ENCODE data around the gene SHISA7.
"Not testable (repeated sequence)": the region's sequence is repeated elsewhere in the genome, so short reads cannot be mapped to it uniquely, and the experiment has no call there.

Gene SHISA7

DNA sequence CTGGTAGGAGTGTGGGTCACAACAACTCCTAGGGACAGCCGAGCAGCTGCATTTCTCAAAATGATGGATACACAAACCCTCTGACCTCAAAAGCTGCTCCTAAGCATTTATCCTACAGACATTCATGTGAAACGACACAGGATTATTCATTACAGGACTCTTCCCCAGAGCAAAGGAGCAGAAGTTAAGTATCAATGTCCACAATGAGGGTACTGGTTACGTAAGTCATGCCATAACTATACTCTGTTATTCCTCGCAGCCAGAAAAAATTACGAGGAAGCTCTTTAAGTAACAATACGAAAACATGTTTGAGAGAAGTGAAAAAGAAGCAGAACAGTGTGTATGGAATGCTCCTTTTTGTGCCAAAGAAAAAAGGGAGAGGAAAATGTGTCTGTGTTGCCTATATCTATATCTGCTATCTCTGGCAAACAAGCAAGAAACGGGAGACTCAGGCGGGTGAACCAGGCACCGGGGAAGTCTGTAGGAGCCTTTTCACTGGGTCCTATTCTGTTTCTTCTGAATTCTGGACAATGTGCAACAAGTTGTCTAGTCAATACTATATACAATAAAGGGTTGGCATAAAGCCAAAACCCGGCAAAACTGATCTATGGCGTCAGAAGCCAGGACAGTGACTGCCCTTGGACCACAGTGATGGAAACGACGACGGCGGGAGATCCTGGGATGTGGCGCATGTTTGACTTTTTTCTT, 17.0 kb upstream of the SHISA7 start:
- Mint-ChIP-seq H3K27ac (peak overlapping the region; percentile 70), H3K36me3 (peaks cover 3% of the 10 kb centered on the region), H3K4me1 (peaks cover 21% of the 10 kb centered on the region), H3K27me3 (no peaks in the 10 kb centered on the region), H3K4me3 (peak overlapping the region; percentile 88), H3K9me3 (no peaks in the 10 kb centered on the region)

DNA sequence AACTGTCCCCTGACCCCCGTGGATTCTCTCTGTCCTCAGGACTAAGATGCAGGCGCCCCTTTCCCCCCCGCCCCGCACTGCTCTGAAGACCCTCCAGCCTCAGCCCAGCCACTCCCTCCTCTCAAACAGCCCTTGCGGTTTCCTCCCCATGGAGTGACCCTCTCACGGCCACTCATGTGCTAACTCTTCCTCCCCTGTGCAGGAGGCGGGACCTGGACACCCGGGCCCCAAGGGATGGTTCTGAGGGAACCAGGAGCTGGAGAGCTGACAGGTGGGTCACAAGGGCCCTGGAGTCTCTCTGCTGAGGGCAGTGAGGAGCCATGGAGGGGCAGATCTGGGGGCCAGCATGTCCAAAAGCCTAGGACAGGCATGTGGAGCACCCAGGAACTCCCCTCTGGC, 16.4 kb upstream of the SHISA7 start:
- peak overlapping the region; percentile 88 for H3K4me3 Mint-ChIP-seq

DNA sequence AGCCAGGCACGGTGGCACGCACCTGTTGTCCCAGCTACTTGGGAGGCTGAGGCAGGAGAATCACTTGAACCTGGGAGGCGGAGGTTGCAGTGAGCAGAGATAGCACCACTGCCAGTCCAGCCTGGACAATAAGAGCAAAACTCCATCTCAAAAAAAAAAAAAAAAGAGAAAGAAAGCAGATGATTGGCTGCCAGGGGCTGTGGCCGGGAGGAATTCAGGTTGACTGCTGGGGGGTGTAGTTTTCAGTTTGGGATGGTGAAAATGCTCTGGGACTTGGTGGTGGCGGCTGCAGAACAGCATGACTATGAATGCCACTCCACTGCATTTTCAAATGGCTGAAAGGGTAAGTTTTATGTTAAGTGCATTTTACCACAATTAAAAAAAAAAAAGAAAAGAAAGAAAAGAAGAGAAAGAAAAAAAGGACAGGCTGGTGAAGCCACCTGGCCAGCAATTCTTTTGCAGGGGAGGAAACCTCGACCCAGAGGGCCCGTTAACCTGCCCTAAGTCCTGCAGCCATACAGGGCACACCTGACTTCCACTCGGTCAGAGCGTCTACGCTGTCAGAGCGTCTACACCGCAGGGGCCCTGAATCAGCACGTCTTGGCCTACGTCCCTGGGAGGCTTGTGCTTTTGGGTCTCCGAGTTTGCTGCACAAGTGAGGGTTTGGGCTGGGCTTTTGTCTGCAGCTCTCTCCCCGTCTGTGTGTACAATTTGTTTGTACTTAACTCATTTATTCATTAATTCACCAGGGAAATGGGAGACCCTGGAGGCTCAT, 14.8 kb upstream of the SHISA7 start:
- peaks cover 27% of the 10 kb centered on the region for H3K4me1 Mint-ChIP-seq
- no peak overlapping the region for H3K4me3 Mint-ChIP-seq
- peaks cover 10% of the 10 kb centered on the region for H3K36me3 Mint-ChIP-seq
- no peaks in the 10 kb centered on the region for H3K9me3 Mint-ChIP-seq
- H3K27ac Mint-ChIP-seq: no peak overlapping the region
- peaks cover 7% of the 10 kb centered on the region for H3K27me3 Mint-ChIP-seq

More for the DNA sequence above, 16.4 kb upstream of the SHISA7 start:
- Mint-ChIP-seq H3K27ac (no peak overlapping the region), H3K9me3 (no peaks in the 10 kb centered on the region), H3K36me3 (peaks cover 6% of the 10 kb centered on the region), H3K4me1 (peaks cover 21% of the 10 kb centered on the region), H3K27me3 (peaks cover 3% of the 10 kb centered on the region)

- H3K4me3 Mint-ChIP-seq: no peak overlapping the region
- peaks cover 22% of the 10 kb centered on the region for H3K4me1 Mint-ChIP-seq
- peaks cover 10% of the 10 kb centered on the region for H3K36me3 Mint-ChIP-seq
- peaks cover 9% of the 10 kb centered on the region for H3K27me3 Mint-ChIP-seq
- no peaks in the 10 kb centered on the region for H3K9me3 Mint-ChIP-seq
- no peak overlapping the region for H3K27ac Mint-ChIP-seq
Observed at GRCh38 chr19:55456347-55456746, 13.2 kb upstream of the SHISA7 start.

DNA sequence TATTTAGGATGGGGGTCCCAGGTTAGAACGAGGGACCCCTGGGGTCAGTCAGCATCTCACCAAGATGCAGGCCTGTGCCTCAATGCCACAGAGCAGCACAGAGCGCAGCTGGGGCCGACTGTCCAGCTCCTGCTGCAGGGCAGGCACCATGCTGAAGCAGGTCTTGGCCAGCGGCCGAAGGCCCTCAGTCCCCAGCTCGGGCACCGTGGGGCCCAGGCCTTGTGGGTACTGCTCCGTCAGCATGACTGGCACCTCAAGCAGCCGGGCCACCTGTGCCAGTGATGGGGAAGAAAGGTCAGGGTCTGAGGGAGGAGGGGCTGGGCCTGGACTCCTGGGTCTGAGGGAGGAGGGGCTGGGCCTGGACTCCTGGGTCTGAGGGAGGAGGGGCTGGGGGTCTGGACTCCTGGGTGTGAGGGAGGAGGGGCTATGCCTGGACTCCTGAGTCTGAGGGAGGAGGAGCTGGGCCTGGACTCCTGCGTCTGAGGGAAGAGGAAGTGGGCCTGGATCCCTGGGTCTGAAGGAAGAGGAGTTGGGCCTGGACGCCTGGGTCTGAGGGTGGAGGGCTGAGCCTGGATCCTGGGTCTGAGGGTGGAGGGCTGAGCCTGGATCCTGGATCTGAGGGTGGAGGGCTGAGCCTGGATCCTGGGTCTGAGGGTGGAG, 12.6 kb upstream of the SHISA7 start:
- H3K4me3 Mint-ChIP-seq: no peak overlapping the region

DNA sequence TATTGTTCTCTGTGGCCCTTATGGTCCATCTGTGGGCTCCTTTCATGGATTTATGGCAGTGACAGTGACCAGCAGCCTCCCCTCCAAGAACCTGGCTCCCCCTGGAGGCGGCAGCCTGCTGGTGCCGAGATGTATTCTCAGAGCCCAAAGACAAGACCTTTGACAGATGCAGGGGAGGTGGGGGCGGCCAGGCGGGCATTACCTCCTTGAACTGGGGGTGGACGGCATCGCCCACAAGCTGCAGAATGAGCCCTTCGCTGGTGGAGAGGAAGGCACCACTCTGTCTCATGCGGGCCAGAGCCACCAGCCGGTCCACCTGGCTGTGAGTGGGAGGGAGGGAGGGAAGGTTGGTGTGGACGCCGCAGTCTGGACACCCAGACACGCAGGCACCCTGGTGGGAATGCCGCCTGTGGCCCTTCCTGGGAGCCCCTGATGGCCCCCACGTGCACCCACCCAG, 11.7 kb upstream of the SHISA7 start:
- Mint-ChIP-seq H3K27ac (no peak overlapping the region), H3K36me3 (peaks cover 10% of the 10 kb centered on the region), H3K4me3 (no peak overlapping the region), H3K4me1 (peaks cover 15% of the 10 kb centered on the region), H3K27me3 (peaks cover 14% of the 10 kb centered on the region), H3K9me3 (no peaks in the 10 kb centered on the region)

More for the DNA sequence above, 12.6 kb upstream of the SHISA7 start:
- Mint-ChIP-seq H3K27ac (no peak overlapping the region), H3K36me3 (peaks cover 10% of the 10 kb centered on the region), H3K27me3 (peaks cover 11% of the 10 kb centered on the region), H3K9me3 (no peaks in the 10 kb centered on the region), H3K4me1 (peaks cover 20% of the 10 kb centered on the region)

- H3K4me1 Mint-ChIP-seq: peaks cover 15% of the 10 kb centered on the region
- H3K36me3 Mint-ChIP-seq: peaks cover 10% of the 10 kb centered on the region
- no peak overlapping the region for H3K27ac Mint-ChIP-seq
- H3K9me3 Mint-ChIP-seq: no peaks in the 10 kb centered on the region
- H3K4me3 Mint-ChIP-seq: peak overlapping the region; percentile 71
- H3K27me3 Mint-ChIP-seq: peaks cover 15% of the 10 kb centered on the region
Observed at GRCh38 chr19:55453511-55454260, 10.6 kb upstream of the SHISA7 start.

DNA sequence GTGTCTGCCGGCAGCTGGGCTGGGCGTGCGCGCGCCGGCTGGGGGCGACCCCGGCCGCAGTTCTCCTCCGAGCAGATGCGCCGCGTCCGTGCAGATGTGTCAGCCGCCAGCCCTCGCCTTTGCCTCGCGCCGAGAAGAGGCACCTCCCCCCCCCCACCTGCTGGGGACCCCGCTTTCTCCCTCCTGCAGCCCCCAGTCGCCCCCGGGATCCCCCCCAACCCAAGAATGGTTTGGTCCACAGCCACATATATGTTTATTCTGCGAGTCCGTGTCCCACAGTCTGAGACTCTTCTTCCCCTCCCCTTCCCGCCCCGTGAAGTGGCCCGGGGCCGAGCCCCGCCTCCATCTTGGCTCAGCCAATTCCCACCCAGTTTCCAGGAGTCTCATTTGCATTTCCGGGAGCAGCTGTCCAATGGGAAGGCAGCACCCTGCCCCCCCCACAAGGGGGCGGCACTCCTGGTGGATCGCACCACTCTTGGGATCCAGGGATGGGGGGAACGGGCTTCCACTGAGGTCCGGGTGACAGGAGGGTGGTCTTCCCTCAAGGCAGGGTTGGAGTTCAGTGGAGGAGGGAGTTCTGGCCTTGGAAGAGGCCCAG, 9.7 kb upstream of the SHISA7 start:
- H3K27ac Mint-ChIP-seq: no peak overlapping the region

GRCh38 chr19:55451965-55452748, 9.1 kb upstream of the SHISA7 start:
- H3K27me3 Mint-ChIP-seq: peaks cover 15% of the 10 kb centered on the region
- peaks cover 15% of the 10 kb centered on the region for H3K4me1 Mint-ChIP-seq
- peaks cover 10% of the 10 kb centered on the region for H3K36me3 Mint-ChIP-seq
- H3K9me3 Mint-ChIP-seq: no peaks in the 10 kb centered on the region
- H3K4me3 Mint-ChIP-seq: peak overlapping the region; percentile 75
- no peak overlapping the region for H3K27ac Mint-ChIP-seq

More for the DNA sequence above, 9.7 kb upstream of the SHISA7 start:
- Mint-ChIP-seq H3K36me3 (peaks cover 10% of the 10 kb centered on the region), H3K27me3 (peaks cover 15% of the 10 kb centered on the region), H3K4me1 (peaks cover 15% of the 10 kb centered on the region), H3K9me3 (no peaks in the 10 kb centered on the region), H3K4me3 (peak overlapping the region; percentile 71)

DNA sequence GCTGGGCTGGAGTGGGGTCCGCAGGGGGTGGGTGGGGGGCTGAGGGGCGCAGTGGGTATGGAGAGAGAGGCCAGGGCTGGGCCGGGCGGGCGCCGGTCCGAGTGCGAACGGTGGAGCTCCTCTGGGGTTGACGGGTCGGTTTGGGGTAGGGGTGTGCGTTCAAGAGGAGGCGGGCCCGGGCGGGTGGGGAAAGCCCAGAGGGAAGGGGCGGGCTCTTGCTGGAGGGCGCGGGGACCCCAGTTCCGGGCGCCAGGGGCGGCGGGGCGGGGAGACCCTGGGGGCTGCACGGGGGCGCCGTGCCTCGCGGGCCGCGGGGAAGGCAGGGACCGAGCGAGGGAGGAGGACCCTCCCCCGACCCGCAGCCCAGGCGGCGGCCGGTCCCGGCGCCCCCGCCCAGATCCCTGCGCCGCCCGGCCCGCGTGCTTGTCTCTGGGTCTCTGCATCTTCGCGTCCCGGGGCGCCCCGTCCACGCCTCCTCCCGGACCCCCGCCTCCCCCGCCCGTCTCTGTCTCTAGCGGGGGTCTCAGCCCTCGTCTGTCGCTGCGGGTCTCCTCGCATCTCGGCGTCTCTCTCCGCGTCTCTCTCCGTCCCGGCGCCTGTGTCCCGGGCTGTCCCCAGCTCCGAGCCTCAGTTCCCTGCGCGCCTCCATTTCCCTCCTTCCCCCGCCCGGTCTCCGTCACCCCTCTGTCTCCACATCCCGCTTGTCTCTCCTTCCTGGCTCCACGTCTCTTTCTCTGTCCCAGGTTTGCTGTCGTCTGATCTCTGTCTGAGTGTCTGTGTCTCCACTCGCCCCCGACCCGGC, 8.3 kb upstream of the SHISA7 start:
- Mint-ChIP-seq H3K4me1 (peaks cover 15% of the 10 kb centered on the region), H3K9me3 (no peaks in the 10 kb centered on the region), H3K36me3 (peaks cover 10% of the 10 kb centered on the region), H3K27ac (no peak overlapping the region), H3K4me3 (peak overlapping the region; percentile 75), H3K27me3 (peaks cover 15% of the 10 kb centered on the region)

- Mint-ChIP-seq H3K9me3 (no peaks in the 10 kb centered on the region), H3K27me3 (peaks cover 22% of the 10 kb centered on the region), H3K36me3 (peaks cover 4% of the 10 kb centered on the region), H3K4me1 (peaks cover 15% of the 10 kb centered on the region), H3K27ac (no peak overlapping the region), H3K4me3 (no peak overlapping the region)
Observed at GRCh38 chr19:55449469-55449868, 6.4 kb upstream of the SHISA7 start.

GRCh38 chr19:55448175-55448490, 5.0 kb upstream of the SHISA7 start:
- H3K9me3 Mint-ChIP-seq, H3K4me3 Mint-ChIP-seq, H3K27ac Mint-ChIP-seq, H3K36me3 Mint-ChIP-seq: not testable (repeated sequence)
- peaks cover 16% of the 10 kb centered on the region for H3K4me1 Mint-ChIP-seq
- peaks cover 28% of the 10 kb centered on the region for H3K27me3 Mint-ChIP-seq

- H3K9me3 Mint-ChIP-seq: no peaks in the 10 kb centered on the region
Observed at GRCh38 chr19:55447421-55448174, 4.5 kb upstream of the SHISA7 start.

More at GRCh38 chr19:55447421-55448174, 4.5 kb upstream of the SHISA7 start:
- H3K27me3 Mint-ChIP-seq: peaks cover 30% of the 10 kb centered on the region
- H3K36me3 Mint-ChIP-seq: no peaks in the 10 kb centered on the region
- H3K4me3 Mint-ChIP-seq: no peak overlapping the region
- peaks cover 19% of the 10 kb centered on the region for H3K4me1 Mint-ChIP-seq
- H3K27ac Mint-ChIP-seq: no peak overlapping the region

Data from activated naive CD4-positive, alpha-beta T cell treated with anti-CD3 and anti-CD28 coated beads, Interleukin-2, amount 50 U/mL, for 24 hours (primary cell).